Subcutaneous adipose tissue (tissue), 4 donors: ENCODE results near the gene DCAF6. TPM values are rescaled to one million over a fixed set of nuclear protein-coding genes. Genes with fewer than 3 reads are reported as not detected.

Experiments used
- total RNA-seq, 4 donors: library from RNA; depleted of rRNA; stranded (reverse); fragments of >200 nt; gene quantifications; one replicate each; pipeline ENCODE4 v1.1.0, GENCODE V29; 2016
- TF ChIP-seq, protein P1 (sequence below): fragments of 450-650 bp; IDR thresholded peaks from one replicate; pipeline ENCODE4 v1.5.1; 2016; ENCODE audit warnings: low read depth, mild to moderate bottlenecking, control low read depth, antibody characterized with exemption, moderate library complexity

DCAF6 gene
- total RNA-seq, 4 donors from 2014 or later, result 94.4 to 116 (median 99.8) TPM

DNA sequence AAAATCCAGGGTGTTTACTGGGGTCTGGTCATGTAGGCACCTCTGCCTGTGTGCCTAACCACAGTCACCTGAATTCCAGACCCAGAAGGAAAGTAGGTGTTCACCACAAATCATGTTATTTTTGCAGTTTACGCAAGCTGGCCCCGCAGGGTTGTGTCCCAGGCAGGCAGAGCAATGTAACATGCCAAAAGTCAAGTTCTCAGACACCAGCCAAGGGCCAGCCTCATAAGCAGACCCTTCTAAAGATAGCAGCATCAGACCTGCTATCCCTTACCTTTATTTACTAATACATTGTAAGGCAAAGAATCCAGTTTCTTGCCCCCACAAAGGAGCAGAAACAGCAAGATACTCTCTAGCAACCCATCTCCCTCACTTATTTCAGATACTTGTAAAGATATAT lies 117.2 kb downstream of the DCAF6 start:
- TF ChIP-seq, protein P1, sequence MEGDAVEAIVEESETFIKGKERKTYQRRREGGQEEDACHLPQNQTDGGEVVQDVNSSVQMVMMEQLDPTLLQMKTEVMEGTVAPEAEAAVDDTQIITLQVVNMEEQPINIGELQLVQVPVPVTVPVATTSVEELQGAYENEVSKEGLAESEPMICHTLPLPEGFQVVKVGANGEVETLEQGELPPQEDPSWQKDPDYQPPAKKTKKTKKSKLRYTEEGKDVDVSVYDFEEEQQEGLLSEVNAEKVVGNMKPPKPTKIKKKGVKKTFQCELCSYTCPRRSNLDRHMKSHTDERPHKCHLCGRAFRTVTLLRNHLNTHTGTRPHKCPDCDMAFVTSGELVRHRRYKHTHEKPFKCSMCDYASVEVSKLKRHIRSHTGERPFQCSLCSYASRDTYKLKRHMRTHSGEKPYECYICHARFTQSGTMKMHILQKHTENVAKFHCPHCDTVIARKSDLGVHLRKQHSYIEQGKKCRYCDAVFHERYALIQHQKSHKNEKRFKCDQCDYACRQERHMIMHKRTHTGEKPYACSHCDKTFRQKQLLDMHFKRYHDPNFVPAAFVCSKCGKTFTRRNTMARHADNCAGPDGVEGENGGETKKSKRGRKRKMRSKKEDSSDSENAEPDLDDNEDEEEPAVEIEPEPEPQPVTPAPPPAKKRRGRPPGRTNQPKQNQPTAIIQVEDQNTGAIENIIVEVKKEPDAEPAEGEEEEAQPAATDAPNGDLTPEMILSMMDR, result no peak

DNA sequence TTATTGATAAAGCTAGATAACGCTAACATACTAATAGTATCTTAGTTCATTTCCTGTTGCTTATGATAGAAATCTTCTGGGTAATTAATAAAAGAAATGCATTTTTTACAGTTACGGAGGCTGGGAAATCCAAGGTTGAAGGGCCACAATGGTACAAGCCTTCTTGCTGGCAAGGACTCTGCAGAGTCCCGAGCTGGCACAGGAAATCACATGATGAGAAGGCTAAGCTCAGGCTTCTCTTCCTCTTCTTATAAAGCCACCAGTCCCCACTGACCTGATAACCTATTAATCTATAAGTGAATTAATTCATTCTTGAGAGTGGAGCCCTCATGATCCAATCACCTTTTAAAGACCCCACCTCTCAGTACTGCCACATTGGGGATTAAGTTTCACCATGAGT lies 117.6 kb downstream of the DCAF6 start:
- TF ChIP-seq, protein P1, result no peak

DNA sequence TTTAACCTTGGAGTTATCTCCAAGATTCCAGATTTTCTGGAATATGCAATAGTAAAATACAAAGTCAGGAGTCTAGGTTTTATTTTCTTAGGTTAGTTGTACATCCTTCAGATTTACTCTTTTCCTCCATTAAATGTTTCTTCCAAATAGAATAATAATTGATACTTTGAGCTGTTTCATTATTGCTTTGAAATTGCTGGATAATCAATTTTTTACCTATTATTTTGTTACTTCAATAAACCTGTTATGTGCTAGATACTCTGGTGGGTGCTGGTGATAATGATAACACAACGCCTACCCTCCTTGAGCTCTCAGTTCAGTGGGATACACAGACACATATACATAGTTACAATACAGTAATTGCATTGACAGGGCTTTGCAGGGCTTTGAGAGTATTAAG lies 120.9 kb downstream of the DCAF6 start:
- TF ChIP-seq, protein P1, result no peak

DNA sequence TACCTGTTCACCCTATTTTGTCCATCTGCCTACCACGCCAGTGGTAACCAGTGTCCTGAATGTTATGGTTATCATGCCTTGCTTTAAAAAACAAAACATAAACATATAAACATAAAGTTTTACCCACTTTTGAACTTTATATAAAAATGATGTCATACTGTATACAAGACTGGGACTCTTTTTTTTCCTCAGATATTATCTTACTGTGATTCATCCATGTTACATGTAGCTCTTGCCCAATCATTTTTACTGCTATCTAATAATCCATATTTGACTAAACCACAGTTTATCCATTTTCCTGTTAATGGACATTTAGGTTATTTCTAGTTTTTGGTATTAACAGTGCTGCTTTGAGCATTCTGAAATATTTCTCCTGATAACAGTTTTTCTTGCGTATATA lies 121.4 kb downstream of the DCAF6 start:
- TF ChIP-seq, protein P1, result no peak

DNA sequence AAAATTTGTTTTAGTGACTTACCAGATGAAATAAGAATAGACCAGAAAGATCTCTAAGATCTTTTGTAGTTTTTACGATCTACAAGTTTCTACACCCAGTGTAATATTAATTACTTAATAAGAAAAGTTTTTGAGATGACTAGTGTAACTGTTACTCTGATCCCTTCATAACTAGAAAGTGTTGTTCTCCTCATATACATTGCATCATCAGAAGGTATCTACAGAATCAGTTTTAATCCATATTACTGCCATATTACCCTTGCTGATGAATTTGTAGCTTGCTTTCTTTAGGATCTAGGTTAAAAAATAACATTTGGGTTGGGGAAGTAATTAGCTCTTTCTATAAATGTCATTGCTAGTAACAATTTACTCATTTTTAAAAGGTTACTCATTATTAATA lies 127.7 kb downstream of the DCAF6 start:
- TF ChIP-seq, protein P1, result no peak

DNA sequence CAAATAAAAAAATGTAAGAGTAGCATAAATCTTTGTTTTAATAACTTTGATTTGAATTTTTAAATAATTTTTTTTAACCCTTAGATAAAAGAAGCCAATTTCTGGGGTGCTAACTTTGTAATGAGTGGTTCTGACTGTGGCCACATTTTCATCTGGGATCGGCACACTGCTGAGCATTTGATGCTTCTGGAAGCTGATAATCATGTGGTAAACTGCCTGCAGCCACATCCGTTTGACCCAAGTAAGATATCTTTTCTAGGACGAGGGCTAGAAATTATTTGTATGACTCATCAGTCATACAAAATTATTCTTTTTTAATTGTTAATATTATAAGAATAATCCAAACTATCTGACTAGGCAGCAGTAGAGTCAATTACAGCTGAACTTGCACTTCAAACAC lies 129.0 kb downstream of the DCAF6 start:
- TF ChIP-seq, protein P1, result no peak

DNA sequence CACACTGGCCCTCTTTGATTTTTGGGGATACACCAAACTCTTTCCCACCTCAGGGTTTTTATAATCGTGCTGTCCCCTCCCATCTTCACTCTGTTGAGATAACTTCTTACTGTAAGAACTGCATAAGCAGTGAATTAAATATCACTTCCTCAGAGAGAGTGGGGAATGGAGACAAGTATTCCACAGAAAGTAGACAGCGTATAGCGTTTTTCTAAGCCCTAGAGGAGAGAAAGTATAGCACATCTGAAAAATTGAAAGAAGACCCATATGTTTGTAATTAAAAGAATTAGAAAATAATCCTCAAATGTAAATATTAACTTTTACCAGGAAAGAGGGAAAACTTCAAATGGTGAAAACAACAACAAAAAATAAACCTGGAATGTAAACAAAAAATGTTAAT lies 132.9 kb downstream of the DCAF6 start:
- TF ChIP-seq, protein P1, result no peak
